ENCODE data around the gene ZNF423. TPM values are rescaled to one million over a fixed set of nuclear protein-coding genes. Genes with fewer than 3 reads are reported as not detected.
A peak's percentile ranks its signal among the peaks of the same experiment; 100 is the strongest.

Gene ZNF423
- total and polyA plus RNA-seq, 4 donors, result 16.9 to 43.0 (median 34.4) TPM

DNA sequence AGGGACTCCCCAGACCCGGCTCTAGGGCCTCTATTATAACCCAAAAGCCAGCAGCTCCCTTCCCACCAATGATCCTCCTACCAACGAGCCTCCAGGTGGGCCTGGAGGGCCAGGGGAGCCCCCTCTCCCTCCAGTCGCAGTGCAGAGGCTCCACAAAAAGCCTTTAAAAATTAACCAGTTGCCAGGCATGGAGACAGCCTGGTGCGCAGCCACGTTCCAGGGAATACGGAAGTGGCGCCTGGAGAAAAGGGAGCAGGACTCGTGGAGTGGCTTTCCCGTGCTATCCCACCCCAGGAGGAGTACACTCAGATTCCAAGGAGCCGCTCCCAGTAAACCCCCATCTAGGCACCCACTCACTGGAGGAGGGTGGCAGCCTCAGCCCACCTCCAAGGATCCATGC lies 112.3 kb downstream of the ZNF423 start:
- Histone ChIP-seq H3K27me3 (ENCODE audit: control insufficient read depth, insufficient read depth, low read length) (no peaks in the 10 kb centered on the region), H3K4me3 (ENCODE audit: low read depth, low read length) (no peak overlapping the region), H3K4me1 (ENCODE audit: control insufficient read depth, insufficient read depth, low read length) (peaks cover 47% of the 10 kb centered on the region), H3K9me3 (ENCODE audit: control insufficient read depth, insufficient read depth, low read length) (no peaks in the 10 kb centered on the region), H3K27ac (ENCODE audit: low read depth, low read length) (no peak overlapping the region), H3K36me3 (ENCODE audit: control insufficient read depth, insufficient read depth, low read length) (no peaks in the 10 kb centered on the region)
- 75% methylated on average over 10 of the region's 10 CpGs for WGBS (ENCODE audit: insufficient coverage)
- no peak for DNase-seq (ENCODE audit: low read depth in 4 of 6, low spot score in 6 of 6)

DNA sequence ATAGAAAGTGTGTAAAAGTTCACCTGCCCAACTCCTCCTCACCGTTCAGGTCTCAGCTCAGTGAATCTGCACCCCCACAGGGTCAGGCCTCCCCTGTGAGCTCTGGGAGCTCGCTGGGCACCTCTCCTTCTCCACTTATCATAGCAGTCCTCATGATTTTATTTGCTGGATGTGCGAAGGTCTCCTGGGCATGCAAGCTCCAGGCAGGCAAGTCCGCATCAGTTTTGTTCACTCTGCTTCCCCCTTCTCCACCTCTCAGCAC lies 112.8 kb downstream of the ZNF423 start:
- Histone ChIP-seq H3K9me3 (ENCODE audit: control insufficient read depth, insufficient read depth, low read length) (no peaks in the 10 kb centered on the region), H3K27ac (ENCODE audit: low read depth, low read length) (no peak overlapping the region), H3K36me3 (ENCODE audit: control insufficient read depth, insufficient read depth, low read length) (no peaks in the 10 kb centered on the region), H3K4me1 (ENCODE audit: control insufficient read depth, insufficient read depth, low read length) (peaks cover 45% of the 10 kb centered on the region), H3K4me3 (ENCODE audit: low read depth, low read length) (no peak overlapping the region), H3K27me3 (ENCODE audit: control insufficient read depth, insufficient read depth, low read length) (no peaks in the 10 kb centered on the region)
- no peak for DNase-seq (ENCODE audit: low read depth in 4 of 6, low spot score in 6 of 6)
- WGBS (ENCODE audit: insufficient coverage), result 86% methylated on average over 2 of the region's 4 CpGs

- no peak overlapping the region for H3K4me3 ChIP-seq (ENCODE audit: low read depth, low read length)
- H3K27ac ChIP-seq (ENCODE audit: low read depth, low read length), result no peak overlapping the region
- H3K4me1 ChIP-seq (ENCODE audit: control insufficient read depth, insufficient read depth, low read length), result peaks cover 45% of the 10 kb centered on the region
- H3K27me3 ChIP-seq (ENCODE audit: control insufficient read depth, insufficient read depth, low read length), result no peaks in the 10 kb centered on the region
- H3K9me3 ChIP-seq (ENCODE audit: control insufficient read depth, insufficient read depth, low read length), result no peaks in the 10 kb centered on the region
- H3K36me3 ChIP-seq (ENCODE audit: control insufficient read depth, insufficient read depth, low read length), result peaks cover under 1% of the 10 kb centered on the region
- 22% methylated on average over 14 of the region's 19 CpGs for WGBS (ENCODE audit: insufficient coverage)
- DNase-seq (ENCODE audit: low read depth in 4 of 6, low spot score in 6 of 6), result peak in 1 of 6 donors; percentile 62
Measured at GRCh38 chr16:49742428-49743202, 113.3 kb downstream of the ZNF423 start.

DNA sequence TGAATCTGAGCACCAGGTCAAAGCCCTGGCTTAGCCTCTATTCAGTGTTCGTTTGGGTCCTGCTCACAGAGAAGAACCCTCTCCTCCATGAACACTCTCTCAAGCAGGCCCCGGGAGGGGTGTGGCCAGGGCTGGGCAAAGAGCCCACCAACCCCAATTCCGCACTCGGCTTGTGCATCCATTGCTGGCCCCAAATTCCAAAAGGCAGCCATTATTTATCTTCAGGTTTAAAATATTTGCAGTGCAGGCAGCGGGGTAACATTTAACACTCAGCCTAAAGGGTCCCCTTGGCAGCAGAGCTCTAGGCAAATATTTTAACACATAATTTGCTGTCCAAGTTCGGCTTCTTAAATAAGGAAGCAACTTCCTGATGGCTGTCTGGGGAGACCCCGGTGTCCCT lies 115.7 kb downstream of the ZNF423 start:
- Histone ChIP-seq H3K9me3 (ENCODE audit: control insufficient read depth, insufficient read depth, low read length) (no peaks in the 10 kb centered on the region), H3K4me1 (ENCODE audit: control insufficient read depth, insufficient read depth, low read length) (peaks cover 40% of the 10 kb centered on the region), H3K36me3 (ENCODE audit: control insufficient read depth, insufficient read depth, low read length) (peaks cover 3% of the 10 kb centered on the region), H3K4me3 (ENCODE audit: low read depth, low read length) (no peak overlapping the region), H3K27me3 (ENCODE audit: control insufficient read depth, insufficient read depth, low read length) (no peaks in the 10 kb centered on the region), H3K27ac (ENCODE audit: low read depth, low read length) (no peak overlapping the region)
- WGBS (ENCODE audit: insufficient coverage), result 35% methylated on average over 6 of the region's 7 CpGs
- DNase-seq (ENCODE audit: low read depth in 4 of 6, low spot score in 6 of 6), result peak in 1 of 6 donors; percentile 50

DNA sequence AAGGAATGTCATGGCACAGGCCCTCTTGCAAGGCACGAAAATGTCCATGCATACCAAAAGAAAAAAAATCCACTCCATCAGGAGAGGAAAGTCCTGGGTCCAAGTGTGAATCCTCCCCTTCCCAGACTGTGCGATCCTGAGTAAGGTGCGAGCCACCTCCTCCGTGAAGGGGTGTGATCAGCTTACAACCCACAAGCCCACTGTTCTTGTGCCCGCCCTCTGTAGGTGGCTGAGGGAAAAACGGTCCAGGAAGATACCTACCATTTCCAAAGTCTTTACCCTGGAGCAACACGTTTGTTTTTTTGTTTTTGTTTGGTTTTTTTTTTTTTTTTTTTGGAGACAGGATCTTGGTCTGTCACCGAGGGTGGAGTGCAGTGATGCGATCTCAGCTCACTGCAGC lies 116.5 kb downstream of the ZNF423 start:
- no peak overlapping the region for H3K4me3 ChIP-seq (ENCODE audit: low read depth, low read length)
- peaks cover 3% of the 10 kb centered on the region for H3K36me3 ChIP-seq (ENCODE audit: control insufficient read depth, insufficient read depth, low read length)
- H3K27ac ChIP-seq (ENCODE audit: low read depth, low read length), result no peak overlapping the region
- WGBS (ENCODE audit: insufficient coverage), result 80% methylated on average over 1 of the region's 9 CpGs
- H3K9me3 ChIP-seq (ENCODE audit: control insufficient read depth, insufficient read depth, low read length), result no peaks in the 10 kb centered on the region
- H3K27me3 ChIP-seq (ENCODE audit: control insufficient read depth, insufficient read depth, low read length), result no peaks in the 10 kb centered on the region
- H3K4me1 ChIP-seq (ENCODE audit: control insufficient read depth, insufficient read depth, low read length), result peaks cover 39% of the 10 kb centered on the region
- DNase-seq (ENCODE audit: low read depth in 4 of 6, low spot score in 6 of 6), result no peak

GRCh38 chr16:49738832-49739231 lies 117.1 kb downstream of the ZNF423 start:
- Histone ChIP-seq H3K27me3 (ENCODE audit: control insufficient read depth, insufficient read depth, low read length) (no peaks in the 10 kb centered on the region), H3K4me3 (ENCODE audit: low read depth, low read length) (no peak overlapping the region), H3K4me1 (ENCODE audit: control insufficient read depth, insufficient read depth, low read length) (peaks cover 39% of the 10 kb centered on the region), H3K9me3 (ENCODE audit: control insufficient read depth, insufficient read depth, low read length) (no peaks in the 10 kb centered on the region), H3K27ac (ENCODE audit: low read depth, low read length) (no peak overlapping the region), H3K36me3 (ENCODE audit: control insufficient read depth, insufficient read depth, low read length) (peaks cover 3% of the 10 kb centered on the region)
- no CpG with 5 or more reads among the region's 3 CpGs for WGBS (ENCODE audit: insufficient coverage)
- peak in 1 of 6 donors; percentile 50 for DNase-seq (ENCODE audit: low read depth in 4 of 6, low spot score in 6 of 6)

DNA sequence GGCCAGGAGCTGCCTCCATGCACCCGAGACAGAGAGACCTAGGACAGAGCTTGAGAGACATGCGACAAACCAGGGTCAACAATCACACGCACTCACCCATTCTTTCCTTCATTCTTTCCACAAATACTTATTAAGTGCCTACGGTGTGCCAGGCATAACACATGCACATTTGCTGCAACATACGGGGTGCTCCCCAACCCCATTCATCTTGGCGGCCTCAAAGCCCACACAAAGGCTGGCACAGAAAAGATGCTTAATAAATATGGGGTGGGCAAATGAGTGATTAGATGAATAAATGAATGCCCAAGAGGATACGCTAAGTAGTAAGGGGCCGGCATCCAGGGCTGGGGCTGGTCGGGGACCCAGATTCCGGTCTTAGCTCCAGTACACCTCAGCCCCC lies 117.9 kb downstream of the ZNF423 start:
- 85% methylated on average over 7 of the region's 10 CpGs for WGBS (ENCODE audit: insufficient coverage)
- Histone ChIP-seq H3K4me1 (ENCODE audit: control insufficient read depth, insufficient read depth, low read length) (peaks cover 36% of the 10 kb centered on the region), H3K27ac (ENCODE audit: low read depth, low read length) (no peak overlapping the region), H3K9me3 (ENCODE audit: control insufficient read depth, insufficient read depth, low read length) (no peaks in the 10 kb centered on the region), H3K36me3 (ENCODE audit: control insufficient read depth, insufficient read depth, low read length) (peaks cover 3% of the 10 kb centered on the region), H3K4me3 (ENCODE audit: low read depth, low read length) (no peak overlapping the region), H3K27me3 (ENCODE audit: control insufficient read depth, insufficient read depth, low read length) (no peaks in the 10 kb centered on the region)
- peak in 1 of 6 donors; percentile 68 for DNase-seq (ENCODE audit: low read depth in 4 of 6, low spot score in 6 of 6)

DNA sequence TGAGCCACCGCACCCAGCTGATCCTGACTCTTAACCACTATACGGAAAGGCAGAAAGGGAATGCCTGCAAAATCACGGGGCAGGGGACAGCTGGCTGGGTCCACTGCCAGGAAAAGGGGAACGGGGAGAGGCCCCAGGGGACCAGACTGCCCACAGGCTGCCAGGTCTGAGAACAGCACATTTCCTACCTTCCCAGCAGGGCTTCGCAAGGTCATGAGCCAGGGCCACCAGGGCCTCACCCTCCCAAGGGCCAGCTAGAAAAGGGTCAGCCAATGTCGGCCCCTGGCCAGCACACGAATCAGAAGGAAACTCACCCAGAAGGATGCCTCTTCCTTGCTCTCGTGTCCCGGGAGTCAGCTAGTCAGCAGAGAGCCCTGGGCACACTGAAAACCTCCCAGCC lies 118.4 kb downstream of the ZNF423 start:
- no peaks in the 10 kb centered on the region for H3K27me3 ChIP-seq (ENCODE audit: control insufficient read depth, insufficient read depth, low read length)
- no peak overlapping the region for H3K4me3 ChIP-seq (ENCODE audit: low read depth, low read length)
- 82% methylated on average over 9 of the region's 9 CpGs for WGBS (ENCODE audit: insufficient coverage)
- peaks cover 3% of the 10 kb centered on the region for H3K36me3 ChIP-seq (ENCODE audit: control insufficient read depth, insufficient read depth, low read length)
- DNase-seq (ENCODE audit: low read depth in 4 of 6, low spot score in 6 of 6), result no peak
- H3K4me1 ChIP-seq (ENCODE audit: control insufficient read depth, insufficient read depth, low read length), result peaks cover 31% of the 10 kb centered on the region
- H3K27ac ChIP-seq (ENCODE audit: low read depth, low read length), result no peak overlapping the region
- no peaks in the 10 kb centered on the region for H3K9me3 ChIP-seq (ENCODE audit: control insufficient read depth, insufficient read depth, low read length)

- Histone ChIP-seq H3K27ac (ENCODE audit: low read depth, low read length) (no peak overlapping the region), H3K9me3 (ENCODE audit: control insufficient read depth, insufficient read depth, low read length) (peaks cover 5% of the 10 kb centered on the region), H3K4me3 (ENCODE audit: low read depth, low read length) (no peak overlapping the region), H3K27me3 (ENCODE audit: control insufficient read depth, insufficient read depth, low read length) (no peaks in the 10 kb centered on the region), H3K4me1 (ENCODE audit: control insufficient read depth, insufficient read depth, low read length) (peaks cover 21% of the 10 kb centered on the region), H3K36me3 (ENCODE audit: control insufficient read depth, insufficient read depth, low read length) (peaks cover 3% of the 10 kb centered on the region)
- no peak for DNase-seq (ENCODE audit: low read depth in 4 of 6, low spot score in 6 of 6)
- whole genome bisulfite sequencing (ENCODE audit: insufficient coverage), result 67% methylated on average over 10 of the region's 10 CpGs
Measured at GRCh38 chr16:49734331-49734730, 121.6 kb downstream of the ZNF423 start.

DNA sequence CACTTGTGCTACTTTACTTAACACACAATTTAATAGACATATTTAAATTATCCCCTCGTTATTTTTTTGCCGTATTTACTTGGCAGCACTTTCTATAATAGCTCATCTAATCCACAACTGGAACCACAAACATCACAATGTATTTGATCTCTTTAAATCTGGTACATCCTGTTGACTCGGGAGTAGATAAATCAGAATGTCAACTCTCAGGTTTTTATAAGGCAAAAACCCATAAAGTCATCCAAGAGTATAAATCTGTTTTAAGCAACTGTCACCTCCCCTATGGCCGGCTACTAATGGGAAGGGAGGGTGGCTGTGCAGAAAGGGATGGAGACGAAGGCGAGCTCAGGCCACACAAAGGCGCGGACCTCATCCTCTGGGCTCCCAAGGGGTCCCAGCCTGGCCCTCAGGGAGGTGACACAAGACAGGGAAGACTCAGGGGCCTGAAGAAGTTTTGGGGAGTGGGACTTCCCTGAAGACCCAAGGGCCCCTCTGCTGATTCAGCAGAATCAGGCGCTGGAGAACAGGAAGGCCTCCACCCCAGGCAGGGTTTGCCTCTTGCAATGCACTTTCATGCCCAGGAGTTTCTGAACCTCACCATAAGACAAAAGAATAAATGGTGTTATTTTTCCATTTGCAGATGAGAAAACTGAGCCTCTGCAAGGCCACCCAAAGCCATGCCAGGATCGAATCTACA lies 122.5 kb downstream of the ZNF423 start:
- peaks cover 5% of the 10 kb centered on the region for H3K9me3 ChIP-seq (ENCODE audit: control insufficient read depth, insufficient read depth, low read length)
- DNase-seq (ENCODE audit: low read depth in 4 of 6, low spot score in 6 of 6), result no peak
- H3K4me1 ChIP-seq (ENCODE audit: control insufficient read depth, insufficient read depth, low read length), result peaks cover 18% of the 10 kb centered on the region
- H3K27ac ChIP-seq (ENCODE audit: low read depth, low read length), result no peak overlapping the region
- H3K27me3 ChIP-seq (ENCODE audit: control insufficient read depth, insufficient read depth, low read length), result no peaks in the 10 kb centered on the region
- peaks cover 3% of the 10 kb centered on the region for H3K36me3 ChIP-seq (ENCODE audit: control insufficient read depth, insufficient read depth, low read length)
- H3K4me3 ChIP-seq (ENCODE audit: low read depth, low read length), result no peak overlapping the region
- WGBS (ENCODE audit: insufficient coverage), result 85% methylated on average over 7 of the region's 10 CpGs
